Measurements from ENCODE around the gene ZBTB7C.
A peak's percentile ranks its signal among the peaks of the same experiment; 100 is the strongest.

ZBTB7C gene

DNA sequence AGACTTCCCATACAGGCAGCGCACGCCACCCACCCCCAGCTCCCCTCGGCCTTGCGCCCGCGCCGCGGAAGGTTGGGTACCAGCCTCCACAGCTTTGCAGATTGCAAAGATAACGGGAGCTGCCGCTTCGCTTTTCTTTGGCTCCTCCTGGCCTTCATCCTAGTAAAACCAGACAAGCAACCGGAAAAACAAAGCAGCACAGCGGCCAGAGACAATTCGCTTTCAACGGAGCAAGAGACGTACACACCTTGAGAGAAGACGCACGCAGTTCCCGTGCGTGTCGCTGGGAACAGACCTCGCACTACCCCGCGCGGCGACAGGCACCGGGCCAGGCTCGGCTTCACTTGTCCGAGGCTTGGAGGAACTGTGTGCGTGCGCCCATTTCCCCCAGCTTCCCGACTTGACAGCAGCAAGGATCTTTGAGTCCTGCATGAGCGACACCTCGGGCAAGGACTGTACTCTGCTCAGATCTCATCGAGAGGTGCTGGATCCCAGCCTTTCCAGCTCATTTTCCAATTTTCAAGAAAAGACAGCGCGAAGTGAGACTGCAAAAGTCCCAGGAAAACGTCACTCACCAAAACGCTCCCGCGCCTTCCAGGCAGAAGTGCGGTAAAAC lies 964 bp downstream of the ZBTB7C start:
- Histone ChIP-seq H3K36me3 (ENCODE audit: control insufficient read depth in 2 of 2, insufficient read depth in 1 of 2, low read length in 2 of 2) (no peaks in the 10 kb centered on the region), H3K4me1 (ENCODE audit: control insufficient read depth, insufficient read depth, low read length) (peaks cover 5% of the 10 kb centered on the region), H3K27ac (ENCODE audit: extremely low read depth, low read depth, low read length) (no peak overlapping the region), H3K9me3 (ENCODE audit: control insufficient read depth, insufficient read depth, low read depth, low read length) (no peaks in the 10 kb centered on the region), H3K4me3 (ENCODE audit: low read depth, low read length) (peak overlapping the region; percentile 33)
- CTCF ChIA-PET: interaction anchor here (0.8 kb wide), 2 partner anchors 9 to 14 kb away, joined by 3 read pairs; no protein-coding TSS in a partner anchor
- POLR2A ChIA-PET: no interaction called here
- TF ChIP-seq SCRT2 (tag by site-specific recombination; IDR thresholded peaks at IDR 0.05): peak; percentile 49; the same call in 1 of the 2 replicates
- no peak for TF ChIP-seq ZNF623 (tag by site-specific recombination; IDR thresholded peaks at IDR 0.05)

DNA sequence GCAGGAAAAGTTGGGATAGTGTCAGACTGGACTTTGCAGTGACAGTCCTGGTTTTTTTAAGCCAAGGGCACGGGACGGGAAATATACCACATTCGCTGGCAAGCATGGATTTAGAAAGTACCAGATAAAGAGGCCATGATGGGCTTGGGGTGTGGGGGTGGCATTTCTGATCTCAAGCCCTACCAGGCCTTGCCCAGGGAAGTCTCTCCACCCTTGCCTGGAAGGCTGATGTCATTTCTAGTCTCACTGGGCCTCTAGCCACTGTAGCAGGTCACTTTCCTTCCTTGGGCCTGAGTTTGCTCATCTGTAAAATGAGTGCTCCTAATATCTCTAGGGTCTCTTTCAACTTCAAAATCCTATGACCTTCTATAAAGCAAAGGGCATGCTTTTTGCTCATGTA lies 1.8 kb downstream of the ZBTB7C start:
- peak; percentile 67; the same call in 1 of the 2 replicates for TF ChIP-seq PRDM1 (tag by site-specific recombination; IDR thresholded peaks at IDR 0.05)
- TF ChIP-seq ZFHX2 (tag by site-specific recombination; conservative IDR thresholded peaks at IDR 0.05): 0 out of 2 replicates have a peak, but pooled peaks have one; percentile 10
- TF ChIP-seq, protein P1, sequence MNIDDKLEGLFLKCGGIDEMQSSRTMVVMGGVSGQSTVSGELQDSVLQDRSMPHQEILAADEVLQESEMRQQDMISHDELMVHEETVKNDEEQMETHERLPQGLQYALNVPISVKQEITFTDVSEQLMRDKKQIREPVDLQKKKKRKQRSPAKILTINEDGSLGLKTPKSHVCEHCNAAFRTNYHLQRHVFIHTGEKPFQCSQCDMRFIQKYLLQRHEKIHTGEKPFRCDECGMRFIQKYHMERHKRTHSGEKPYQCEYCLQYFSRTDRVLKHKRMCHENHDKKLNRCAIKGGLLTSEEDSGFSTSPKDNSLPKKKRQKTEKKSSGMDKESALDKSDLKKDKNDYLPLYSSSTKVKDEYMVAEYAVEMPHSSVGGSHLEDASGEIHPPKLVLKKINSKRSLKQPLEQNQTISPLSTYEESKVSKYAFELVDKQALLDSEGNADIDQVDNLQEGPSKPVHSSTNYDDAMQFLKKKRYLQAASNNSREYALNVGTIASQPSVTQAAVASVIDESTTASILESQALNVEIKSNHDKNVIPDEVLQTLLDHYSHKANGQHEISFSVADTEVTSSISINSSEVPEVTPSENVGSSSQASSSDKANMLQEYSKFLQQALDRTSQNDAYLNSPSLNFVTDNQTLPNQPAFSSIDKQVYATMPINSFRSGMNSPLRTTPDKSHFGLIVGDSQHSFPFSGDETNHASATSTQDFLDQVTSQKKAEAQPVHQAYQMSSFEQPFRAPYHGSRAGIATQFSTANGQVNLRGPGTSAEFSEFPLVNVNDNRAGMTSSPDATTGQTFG (tag by site-specific recombination; IDR thresholded peaks at IDR 0.05; ENCODE audit: borderline replicate concordance): no peak
- CTCF ChIA-PET: no interaction called here
- Histone ChIP-seq H3K4me3 (ENCODE audit: low read depth, low read length) (no peak overlapping the region), H3K36me3 (ENCODE audit: control insufficient read depth in 2 of 2, insufficient read depth in 1 of 2, low read length in 2 of 2) (no peaks in the 10 kb centered on the region), H3K4me1 (ENCODE audit: control insufficient read depth, insufficient read depth, low read length) (peaks cover 5% of the 10 kb centered on the region), H3K9me3 (ENCODE audit: control insufficient read depth, insufficient read depth, low read depth, low read length) (no peaks in the 10 kb centered on the region), H3K27ac (ENCODE audit: extremely low read depth, low read depth, low read length) (no peak overlapping the region)
- POLR2A ChIA-PET: no interaction called here

DNA sequence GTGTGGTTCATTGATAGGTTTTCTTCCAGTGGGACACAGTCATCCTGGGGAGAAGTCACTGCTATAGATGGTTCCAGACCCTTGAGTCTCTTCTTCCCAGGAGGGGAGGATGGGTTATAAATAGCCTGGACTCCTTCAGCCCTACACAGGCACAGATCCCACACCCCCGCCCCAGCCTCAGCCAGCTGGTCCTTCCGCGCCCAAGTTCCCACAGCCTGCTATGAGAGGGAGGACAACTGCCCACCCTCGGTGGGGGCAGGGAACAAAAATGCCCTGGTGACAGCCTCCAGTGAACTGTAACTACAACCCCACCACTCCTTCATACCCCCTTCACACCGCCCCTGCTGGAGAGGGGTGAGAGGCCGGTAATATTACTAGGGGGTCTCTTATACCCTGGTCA lies 3.2 kb downstream of the ZBTB7C start:
- Histone ChIP-seq H3K27ac (ENCODE audit: extremely low read depth, low read depth, low read length) (no peak overlapping the region), H3K4me1 (ENCODE audit: control insufficient read depth, insufficient read depth, low read length) (peaks cover 5% of the 10 kb centered on the region), H3K9me3 (ENCODE audit: control insufficient read depth, insufficient read depth, low read depth, low read length) (no peaks in the 10 kb centered on the region), H3K36me3 (ENCODE audit: control insufficient read depth in 2 of 2, insufficient read depth in 1 of 2, low read length in 2 of 2) (no peaks in the 10 kb centered on the region), H3K4me3 (ENCODE audit: low read depth, low read length) (no peak overlapping the region)
- ChIA-PET POLR2A (no interaction called here), CTCF (interaction anchor here (0.6 kb wide), 1 partner anchor 111 kb away, joined by 3 read pairs; no protein-coding TSS in a partner anchor)
- TF ChIP-seq EGR2 (tag by site-specific recombination; IDR thresholded peaks at IDR 0.05; ENCODE audit: low read depth) (peak; percentile 68), ZFHX2 (tag by site-specific recombination; conservative IDR thresholded peaks at IDR 0.05) (peak; percentile 50; the same call in 1 of the 2 replicates)
- TF ChIP-seq, protein P2, sequence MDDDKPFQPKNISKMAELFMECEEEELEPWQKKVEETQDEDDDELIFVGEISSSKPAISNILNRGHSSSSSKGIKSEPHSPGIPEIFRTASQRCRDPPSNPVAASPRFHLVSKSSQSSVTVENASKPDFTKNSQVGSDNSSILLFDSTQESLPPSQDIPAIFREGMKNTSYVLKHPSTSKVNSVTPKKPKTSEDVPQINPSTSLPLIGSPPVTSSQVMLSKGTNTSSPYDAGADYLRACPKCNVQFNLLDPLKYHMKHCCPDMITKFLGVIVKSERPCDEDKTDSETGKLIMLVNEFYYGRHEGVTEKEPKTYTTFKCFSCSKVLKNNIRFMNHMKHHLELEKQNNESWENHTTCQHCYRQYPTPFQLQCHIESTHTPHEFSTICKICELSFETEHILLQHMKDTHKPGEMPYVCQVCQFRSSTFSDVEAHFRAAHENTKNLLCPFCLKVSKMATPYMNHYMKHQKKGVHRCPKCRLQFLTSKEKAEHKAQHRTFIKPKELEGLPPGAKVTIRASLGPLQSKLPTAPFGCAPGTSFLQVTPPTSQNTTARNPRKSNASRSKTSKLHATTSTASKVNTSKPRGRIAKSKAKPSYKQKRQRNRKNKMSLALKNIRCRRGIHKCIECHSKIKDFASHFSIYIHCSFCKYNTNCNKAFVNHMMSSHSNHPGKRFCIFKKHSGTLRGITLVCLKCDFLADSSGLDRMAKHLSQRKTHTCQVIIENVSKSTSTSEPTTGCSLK (tag by site-specific recombination; IDR thresholded peaks at IDR 0.05): no peak

DNA sequence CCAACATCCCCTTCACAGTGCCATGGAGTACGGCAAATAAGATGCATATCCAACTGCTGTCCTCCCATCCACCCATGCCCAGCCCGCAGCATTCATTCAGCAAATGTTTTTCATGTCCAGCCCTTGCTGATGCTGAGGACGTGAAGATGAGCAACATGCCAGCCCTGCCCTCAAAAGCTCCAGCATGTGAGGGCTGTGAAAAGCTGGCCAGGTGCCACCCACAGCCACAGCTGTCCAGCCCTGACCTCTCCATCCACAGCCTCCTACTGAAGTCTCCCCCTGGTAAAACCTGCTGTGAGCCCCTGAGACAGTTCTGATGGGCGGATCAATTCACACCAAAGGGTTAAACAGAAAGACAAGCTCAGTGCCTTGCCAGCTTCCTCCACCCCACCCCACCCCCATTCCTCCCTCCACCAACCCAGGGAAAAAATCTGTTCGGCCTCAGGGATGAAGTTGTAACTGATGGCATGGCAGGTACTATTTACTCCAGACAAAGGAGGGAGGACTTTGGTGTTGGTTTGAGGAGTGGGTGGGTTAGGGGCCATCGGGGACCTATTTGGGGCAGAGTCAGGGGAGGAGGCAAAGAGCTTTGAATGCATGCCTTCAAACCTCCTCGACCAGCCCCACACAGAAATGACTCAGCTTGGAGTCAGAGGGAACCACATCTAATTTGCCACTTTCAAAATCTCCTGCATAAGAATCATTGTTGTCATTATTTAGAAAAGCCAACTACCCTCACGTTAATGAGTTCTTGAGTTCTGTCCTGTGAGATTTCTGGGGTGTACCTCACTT lies 4.3 kb downstream of the ZBTB7C start:
- Histone ChIP-seq H3K9me3 (ENCODE audit: control insufficient read depth, insufficient read depth, low read depth, low read length) (no peaks in the 10 kb centered on the region), H3K4me3 (ENCODE audit: low read depth, low read length) (no peak overlapping the region), H3K27ac (ENCODE audit: extremely low read depth, low read depth, low read length) (no peak overlapping the region), H3K4me1 (ENCODE audit: control insufficient read depth, insufficient read depth, low read length) (peaks cover 6% of the 10 kb centered on the region; the same call in 1 of the 2 replicates), H3K36me3 (ENCODE audit: control insufficient read depth in 2 of 2, insufficient read depth in 1 of 2, low read length in 2 of 2) (no peaks in the 10 kb centered on the region)
- ChIA-PET POLR2A (interaction anchor here (0.7 kb wide), 1 partner anchor 119 kb away, joined by 7 read pairs; no protein-coding TSS in a partner anchor), CTCF (interaction anchor here (0.6 to 1.4 kb wide), 4 partner anchors 15 to 1185 kb away, joined by 3 to 7 read pairs (median 4); no protein-coding TSS in a partner anchor)
- no peak for TF ChIP-seq ZNF677 (tag by site-specific recombination; IDR thresholded peaks at IDR 0.05)
- no peak for TF ChIP-seq ZSCAN23 (tag by site-specific recombination; IDR thresholded peaks at IDR 0.05)
- TF ChIP-seq, protein P3, sequence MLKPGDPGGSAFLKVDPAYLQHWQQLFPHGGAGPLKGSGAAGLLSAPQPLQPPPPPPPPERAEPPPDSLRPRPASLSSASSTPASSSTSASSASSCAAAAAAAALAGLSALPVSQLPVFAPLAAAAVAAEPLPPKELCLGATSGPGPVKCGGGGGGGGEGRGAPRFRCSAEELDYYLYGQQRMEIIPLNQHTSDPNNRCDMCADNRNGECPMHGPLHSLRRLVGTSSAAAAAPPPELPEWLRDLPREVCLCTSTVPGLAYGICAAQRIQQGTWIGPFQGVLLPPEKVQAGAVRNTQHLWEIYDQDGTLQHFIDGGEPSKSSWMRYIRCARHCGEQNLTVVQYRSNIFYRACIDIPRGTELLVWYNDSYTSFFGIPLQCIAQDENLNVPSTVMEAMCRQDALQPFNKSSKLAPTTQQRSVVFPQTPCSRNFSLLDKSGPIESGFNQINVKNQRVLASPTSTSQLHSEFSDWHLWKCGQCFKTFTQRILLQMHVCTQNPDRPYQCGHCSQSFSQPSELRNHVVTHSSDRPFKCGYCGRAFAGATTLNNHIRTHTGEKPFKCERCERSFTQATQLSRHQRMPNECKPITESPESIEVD (tag by site-specific recombination; IDR thresholded peaks at IDR 0.05): no peak
- TF ChIP-seq, protein P4, sequence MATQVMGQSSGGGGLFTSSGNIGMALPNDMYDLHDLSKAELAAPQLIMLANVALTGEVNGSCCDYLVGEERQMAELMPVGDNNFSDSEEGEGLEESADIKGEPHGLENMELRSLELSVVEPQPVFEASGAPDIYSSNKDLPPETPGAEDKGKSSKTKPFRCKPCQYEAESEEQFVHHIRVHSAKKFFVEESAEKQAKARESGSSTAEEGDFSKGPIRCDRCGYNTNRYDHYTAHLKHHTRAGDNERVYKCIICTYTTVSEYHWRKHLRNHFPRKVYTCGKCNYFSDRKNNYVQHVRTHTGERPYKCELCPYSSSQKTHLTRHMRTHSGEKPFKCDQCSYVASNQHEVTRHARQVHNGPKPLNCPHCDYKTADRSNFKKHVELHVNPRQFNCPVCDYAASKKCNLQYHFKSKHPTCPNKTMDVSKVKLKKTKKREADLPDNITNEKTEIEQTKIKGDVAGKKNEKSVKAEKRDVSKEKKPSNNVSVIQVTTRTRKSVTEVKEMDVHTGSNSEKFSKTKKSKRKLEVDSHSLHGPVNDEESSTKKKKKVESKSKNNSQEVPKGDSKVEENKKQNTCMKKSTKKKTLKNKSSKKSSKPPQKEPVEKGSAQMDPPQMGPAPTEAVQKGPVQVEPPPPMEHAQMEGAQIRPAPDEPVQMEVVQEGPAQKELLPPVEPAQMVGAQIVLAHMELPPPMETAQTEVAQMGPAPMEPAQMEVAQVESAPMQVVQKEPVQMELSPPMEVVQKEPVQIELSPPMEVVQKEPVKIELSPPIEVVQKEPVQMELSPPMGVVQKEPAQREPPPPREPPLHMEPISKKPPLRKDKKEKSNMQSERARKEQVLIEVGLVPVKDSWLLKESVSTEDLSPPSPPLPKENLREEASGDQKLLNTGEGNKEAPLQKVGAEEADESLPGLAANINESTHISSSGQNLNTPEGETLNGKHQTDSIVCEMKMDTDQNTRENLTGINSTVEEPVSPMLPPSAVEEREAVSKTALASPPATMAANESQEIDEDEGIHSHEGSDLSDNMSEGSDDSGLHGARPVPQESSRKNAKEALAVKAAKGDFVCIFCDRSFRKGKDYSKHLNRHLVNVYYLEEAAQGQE (tag by site-specific recombination; IDR thresholded peaks at IDR 0.05): no peak
- TF ChIP-seq ZNF701 (tag by site-specific recombination; IDR thresholded peaks at IDR 0.05): no peak
- no peak for TF ChIP-seq GLI2 (tag by site-specific recombination; IDR thresholded peaks at IDR 0.05; ENCODE audit: borderline replicate concordance, low read depth)
